ENCODE measurements around the gene PRKAR1B. TPM values are rescaled to one million over a fixed set of nuclear protein-coding genes. Genes with fewer than 3 reads are reported as not detected.

The PRKAR1B gene
- total RNA-seq, 1 donor from 2014 or later: 11.8 TPM

DNA sequence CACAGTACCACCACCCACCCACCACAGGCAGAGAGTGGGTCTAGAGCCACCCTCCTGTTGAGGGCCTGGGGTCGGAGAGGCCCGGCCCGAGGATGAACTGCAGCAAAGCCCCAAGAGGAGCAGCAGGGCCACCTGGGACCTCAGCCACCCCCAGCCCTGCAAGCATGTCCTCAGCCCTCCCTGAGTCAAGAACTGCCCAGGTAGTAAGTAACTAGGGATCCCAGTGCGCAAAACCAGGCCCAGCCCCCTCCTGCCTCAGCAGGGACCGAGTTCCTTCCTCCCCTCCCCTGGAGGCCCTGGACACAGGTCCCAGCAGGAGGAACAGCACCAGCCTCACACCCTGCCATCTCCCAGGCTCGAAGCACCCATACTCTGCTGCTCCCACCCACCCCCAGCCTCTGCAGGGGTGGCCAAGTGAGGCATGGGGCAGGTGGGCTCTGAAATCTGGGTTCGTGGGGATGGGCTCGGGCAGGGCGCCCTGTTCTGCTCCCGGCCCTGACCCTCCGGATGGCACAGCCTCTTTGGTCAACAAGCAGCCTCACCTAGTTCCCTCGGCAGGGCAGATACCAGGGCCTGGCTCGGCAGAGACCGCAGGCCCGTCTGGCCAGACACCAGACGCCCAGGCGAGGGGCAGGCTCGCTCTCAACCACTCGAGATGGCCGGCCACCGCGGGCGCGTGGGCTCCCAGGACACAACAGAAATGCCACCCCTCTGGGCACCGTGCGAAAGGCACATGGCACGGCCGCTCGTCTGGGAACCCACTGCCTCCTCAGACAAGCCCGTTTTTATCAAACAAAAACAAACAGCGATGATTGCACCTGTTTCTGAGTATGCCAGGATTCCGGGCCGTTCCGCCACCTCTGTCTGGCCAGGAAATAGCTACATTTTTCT is 222.6 kb downstream of the PRKAR1B start:
- H3K36me3 Mint-ChIP-seq: no peaks in the 10 kb centered on the region

DNA sequence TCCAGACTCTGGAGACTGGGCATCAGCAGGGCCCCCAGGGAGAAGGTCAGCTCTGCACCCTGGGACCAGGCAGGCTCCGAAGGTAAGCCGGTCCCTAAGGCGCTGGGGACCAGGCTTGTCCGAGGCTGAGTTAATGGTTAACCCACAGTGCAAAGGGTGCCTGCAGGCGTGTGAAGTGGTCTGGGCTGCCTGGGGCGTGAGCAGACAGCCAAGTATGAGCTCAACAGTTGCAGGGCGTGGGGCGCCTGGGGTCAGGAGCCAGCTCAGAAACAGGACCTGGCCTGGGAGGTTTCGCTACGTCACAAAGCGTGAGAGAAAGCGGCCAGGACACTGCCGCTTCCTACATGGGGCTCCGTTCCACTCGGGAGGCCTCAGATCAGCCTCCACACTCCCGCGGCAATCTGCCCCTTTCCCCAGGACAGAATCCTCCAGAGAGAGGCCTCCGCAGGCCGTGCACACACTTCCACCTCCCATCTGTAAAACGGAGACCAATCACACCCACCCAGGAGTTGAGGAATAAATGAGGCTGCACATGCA is 223.4 kb downstream of the PRKAR1B start:
- Histone ChIP-seq H3K27ac (no peak overlapping the region), H3K9ac (no peak overlapping the region), H3K79me2 (ENCODE audit: low read depth) (no peaks in the 10 kb centered on the region), H3K4me2 (no peak overlapping the region), H3F3A (ENCODE audit: low read depth) (no peaks in the 10 kb centered on the region), H3K4me1 (no peaks in the 10 kb centered on the region), H2AFZ (replicated peaks) (no peak overlapping the region), H4K20me1 (ENCODE audit: low read depth) (no peaks in the 10 kb centered on the region), H3K36me3 (no peaks in the 10 kb centered on the region), H3K9me3 (ENCODE audit: low read depth) (no peaks in the 10 kb centered on the region), H3K4me3 (no peak overlapping the region), H3K27me3 (no peaks in the 10 kb centered on the region)
- H3K36me3 Mint-ChIP-seq: no peaks in the 10 kb centered on the region
- H3K4me1 Mint-ChIP-seq: peaks cover 13% of the 10 kb centered on the region
- H3K9me3 Mint-ChIP-seq: no peaks in the 10 kb centered on the region
- TF ChIP-seq, protein P1, sequence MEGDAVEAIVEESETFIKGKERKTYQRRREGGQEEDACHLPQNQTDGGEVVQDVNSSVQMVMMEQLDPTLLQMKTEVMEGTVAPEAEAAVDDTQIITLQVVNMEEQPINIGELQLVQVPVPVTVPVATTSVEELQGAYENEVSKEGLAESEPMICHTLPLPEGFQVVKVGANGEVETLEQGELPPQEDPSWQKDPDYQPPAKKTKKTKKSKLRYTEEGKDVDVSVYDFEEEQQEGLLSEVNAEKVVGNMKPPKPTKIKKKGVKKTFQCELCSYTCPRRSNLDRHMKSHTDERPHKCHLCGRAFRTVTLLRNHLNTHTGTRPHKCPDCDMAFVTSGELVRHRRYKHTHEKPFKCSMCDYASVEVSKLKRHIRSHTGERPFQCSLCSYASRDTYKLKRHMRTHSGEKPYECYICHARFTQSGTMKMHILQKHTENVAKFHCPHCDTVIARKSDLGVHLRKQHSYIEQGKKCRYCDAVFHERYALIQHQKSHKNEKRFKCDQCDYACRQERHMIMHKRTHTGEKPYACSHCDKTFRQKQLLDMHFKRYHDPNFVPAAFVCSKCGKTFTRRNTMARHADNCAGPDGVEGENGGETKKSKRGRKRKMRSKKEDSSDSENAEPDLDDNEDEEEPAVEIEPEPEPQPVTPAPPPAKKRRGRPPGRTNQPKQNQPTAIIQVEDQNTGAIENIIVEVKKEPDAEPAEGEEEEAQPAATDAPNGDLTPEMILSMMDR (IDR thresholded peaks at IDR 0.05): no peak
- no peak for TF ChIP-seq EZH2phosphoT487 (IDR thresholded peaks at IDR 0.05)
- TF ChIP-seq EZH2 (IDR thresholded peaks at IDR 0.05): no peak
- no peak for DNase-seq (ENCODE audit: low spot score)
- peaks cover 5% of the 10 kb centered on the region for H3K27me3 Mint-ChIP-seq (ENCODE audit: insufficient read depth, low read depth)
- no peak overlapping the region for H3K4me3 Mint-ChIP-seq
- H3K27ac Mint-ChIP-seq: no peak overlapping the region

More for the DNA sequence above, 222.6 kb downstream of the PRKAR1B start:
- H3K27me3 Mint-ChIP-seq (ENCODE audit: insufficient read depth, low read depth): peaks cover 5% of the 10 kb centered on the region
- Histone ChIP-seq H2AFZ (replicated peaks) (no peak overlapping the region), H3K79me2 (ENCODE audit: low read depth) (no peaks in the 10 kb centered on the region), H3K27me3 (no peaks in the 10 kb centered on the region), H3K27ac (no peak overlapping the region), H3K36me3 (no peaks in the 10 kb centered on the region), H3K9ac (no peak overlapping the region), H3K4me3 (no peak overlapping the region), H3K4me1 (no peaks in the 10 kb centered on the region), H3K4me2 (no peak overlapping the region), H3F3A (ENCODE audit: low read depth) (no peaks in the 10 kb centered on the region), H3K9me3 (ENCODE audit: low read depth) (no peaks in the 10 kb centered on the region), H4K20me1 (ENCODE audit: low read depth) (no peaks in the 10 kb centered on the region)
- peaks cover 14% of the 10 kb centered on the region for H3K4me1 Mint-ChIP-seq
- no peak for TF ChIP-seq EZH2phosphoT487 (IDR thresholded peaks at IDR 0.05)
- no peak for TF ChIP-seq EZH2 (IDR thresholded peaks at IDR 0.05)
- TF ChIP-seq, protein P1 (IDR thresholded peaks at IDR 0.05): no peak
- no peak for DNase-seq (ENCODE audit: low spot score)
- no peak overlapping the region for H3K27ac Mint-ChIP-seq
- H3K9me3 Mint-ChIP-seq: no peaks in the 10 kb centered on the region
- no peak overlapping the region for H3K4me3 Mint-ChIP-seq

DNA sequence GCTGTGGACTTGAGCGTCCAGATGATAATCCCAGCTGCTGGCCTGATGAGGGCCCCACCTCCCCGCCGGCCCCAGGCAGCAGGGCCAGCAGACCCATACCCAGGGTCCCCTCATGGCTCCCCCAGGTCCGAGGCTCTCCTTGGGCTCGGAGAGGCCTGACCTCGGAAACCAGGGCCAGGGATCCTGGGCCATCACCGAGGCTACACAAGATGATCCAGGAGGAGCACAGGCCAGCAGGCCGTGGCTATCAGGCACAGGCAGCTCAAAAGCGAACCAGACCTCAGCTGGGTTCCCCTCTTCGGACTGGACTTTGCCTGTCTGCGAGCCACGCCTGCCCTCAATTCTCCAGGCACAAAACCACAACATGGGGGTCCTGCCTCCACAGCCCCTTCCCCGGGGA is 224.8 kb downstream of the PRKAR1B start:
- H3K36me3 ChIP-seq: no peaks in the 10 kb centered on the region
- no peaks in the 10 kb centered on the region for H3K4me1 ChIP-seq
- H3K36me3 Mint-ChIP-seq: no peaks in the 10 kb centered on the region
- no peaks in the 10 kb centered on the region for H3K9me3 ChIP-seq (ENCODE audit: low read depth)
- H2AFZ ChIP-seq (replicated peaks): no peak overlapping the region
- TF ChIP-seq, protein P1 (IDR thresholded peaks at IDR 0.05): no peak
- TF ChIP-seq EZH2 (IDR thresholded peaks at IDR 0.05) (no peak), EZH2phosphoT487 (IDR thresholded peaks at IDR 0.05) (no peak)
- no peak overlapping the region for H3K9ac ChIP-seq
- H3K79me2 ChIP-seq (ENCODE audit: low read depth): no peaks in the 10 kb centered on the region
- H3K27me3 ChIP-seq: no peaks in the 10 kb centered on the region
- H3K4me3 ChIP-seq: no peak overlapping the region
- no peak overlapping the region for H3K27ac ChIP-seq
- H3K27ac Mint-ChIP-seq: no peak overlapping the region
- H4K20me1 ChIP-seq (ENCODE audit: low read depth): no peaks in the 10 kb centered on the region
- H3K27me3 Mint-ChIP-seq (ENCODE audit: insufficient read depth, low read depth): peaks cover 5% of the 10 kb centered on the region
- no peaks in the 10 kb centered on the region for H3K9me3 Mint-ChIP-seq
- no peak overlapping the region for H3K4me2 ChIP-seq
- H3K4me1 Mint-ChIP-seq: peaks cover 22% of the 10 kb centered on the region
- DNase-seq (ENCODE audit: low spot score): no peak
- H3F3A ChIP-seq (ENCODE audit: low read depth): no peaks in the 10 kb centered on the region
- H3K4me3 Mint-ChIP-seq: no peak overlapping the region
